HG03575 (cell line): Measurements from ENCODE around the gene HTRA1.

Experiments
- ATAC-seq: cut with Tn5 transposase; IDR thresholded peaks from one replicate; pipeline ENCODE4 v1.9.1; 2021; ENCODE audit not compliant: unreplicated experiment, insufficient number of reproducible peaks, low FRiP score; ENCODE audit errors: extremely low read depth

Gene HTRA1

DNA sequence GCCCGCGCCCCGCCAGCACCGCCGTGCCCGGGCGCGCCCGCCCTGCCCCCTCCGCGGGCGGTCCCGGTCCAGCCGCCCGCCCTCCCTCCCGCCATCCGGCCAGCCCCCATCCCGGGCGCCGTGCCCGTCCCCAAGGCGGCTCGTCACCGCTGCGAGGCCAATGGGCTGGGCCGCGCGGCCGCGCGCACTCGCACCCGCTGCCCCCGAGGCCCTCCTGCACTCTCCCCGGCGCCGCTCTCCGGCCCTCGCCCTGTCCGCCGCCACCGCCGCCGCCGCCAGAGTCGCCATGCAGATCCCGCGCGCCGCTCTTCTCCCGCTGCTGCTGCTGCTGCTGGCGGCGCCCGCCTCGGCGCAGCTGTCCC lies at the start of gene HTRA1:
HTRA1 (plus strand) TSS at position 187 of the 362 bp plus-strand sequence; CDS start at position 287, 100 bp downstream.
- no peak for ATAC-seq

DNA sequence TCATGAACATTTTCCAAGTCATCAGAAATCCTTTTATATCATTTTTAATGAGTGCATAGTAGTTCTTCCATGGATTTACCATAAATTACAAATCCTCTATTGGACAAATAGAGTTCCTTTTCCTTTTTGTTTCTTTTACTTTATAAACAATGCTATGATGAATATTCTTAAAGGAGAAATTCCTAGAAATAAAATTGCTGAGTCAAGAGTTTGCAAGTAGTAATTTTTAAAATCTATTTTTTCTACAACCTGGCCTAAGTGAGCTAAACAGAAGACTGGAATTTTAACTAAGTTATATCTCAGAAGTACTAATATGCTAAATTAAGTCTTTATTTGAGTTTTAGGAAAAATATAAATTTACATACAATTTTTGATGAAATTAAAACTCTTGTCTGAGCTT lies 48.0 kb upstream of the HTRA1 start:
- ATAC-seq = no peak

DNA sequence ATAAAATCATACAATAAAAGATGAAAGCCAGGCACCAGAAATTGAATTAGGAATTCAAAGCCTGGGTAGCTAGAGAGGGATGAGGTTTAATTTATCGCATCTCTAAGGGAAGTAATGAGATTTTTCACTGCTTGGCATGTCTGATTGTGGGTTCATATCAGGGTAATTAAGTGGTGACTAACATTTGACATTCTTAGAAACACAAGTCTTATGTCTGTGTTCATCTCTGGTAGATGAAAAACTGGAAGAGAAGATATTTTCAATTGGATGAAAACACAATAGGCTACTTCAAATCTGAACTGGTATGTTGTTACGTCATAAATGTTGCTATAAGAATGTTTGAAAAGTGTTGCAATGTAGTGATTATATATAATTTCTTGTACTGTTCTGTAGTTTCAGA lies 43.7 kb upstream of the HTRA1 start:
- no peak for ATAC-seq

DNA sequence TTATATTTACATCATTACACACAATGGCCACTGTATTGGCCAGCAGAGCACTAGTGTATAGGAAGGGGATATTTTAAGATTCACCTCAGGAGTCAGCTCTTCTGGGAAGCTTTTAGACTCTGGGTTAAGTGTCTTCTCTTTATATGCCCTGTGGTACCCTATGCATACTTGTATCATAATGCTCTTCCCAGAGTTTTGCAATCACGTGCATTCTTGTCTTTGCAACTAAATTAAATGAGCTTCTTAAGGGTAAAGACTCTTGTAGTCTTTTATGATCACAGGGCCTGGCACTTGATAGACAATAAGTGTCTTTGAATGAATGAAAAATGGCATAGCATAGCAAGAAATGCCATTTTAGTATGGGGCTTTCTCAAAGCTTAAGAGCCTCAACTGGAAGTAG lies 42.3 kb upstream of the HTRA1 start:
- no peak for ATAC-seq

DNA sequence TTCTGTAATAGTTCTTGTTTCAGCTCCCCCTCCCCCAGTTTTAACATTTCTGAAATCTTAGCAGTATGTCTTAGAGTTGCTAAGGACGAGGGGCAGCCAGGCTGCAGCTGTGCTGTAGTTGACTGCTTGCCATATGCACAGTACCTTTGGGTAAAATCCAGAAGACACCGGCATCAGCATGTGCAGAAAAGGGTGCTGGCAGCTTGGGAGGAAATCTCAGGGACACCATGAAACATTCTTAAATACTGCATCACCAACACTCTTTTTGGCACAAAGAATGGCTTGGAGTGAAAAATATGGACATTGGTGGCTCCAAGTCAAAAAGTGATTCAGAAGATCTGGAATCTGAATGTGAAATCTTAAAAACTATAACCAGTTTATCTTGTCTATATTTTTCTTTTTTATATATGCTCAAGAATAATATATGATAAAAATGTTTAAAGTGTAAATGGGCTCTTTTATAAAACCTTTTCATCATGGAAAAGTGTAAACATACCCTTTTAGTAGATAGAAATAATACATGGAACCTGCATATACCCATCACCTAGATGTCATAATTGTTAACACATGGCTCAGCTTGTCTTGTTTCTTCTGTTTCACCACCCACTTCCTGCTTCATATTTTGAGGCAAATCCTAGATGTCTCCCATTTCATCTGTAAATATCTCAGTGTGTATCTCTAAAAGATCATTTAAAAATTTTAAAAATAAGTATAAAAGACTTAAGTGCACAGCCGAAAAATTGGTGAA lies 41.3 kb upstream of the HTRA1 start:
- ATAC-seq = no peak

DNA sequence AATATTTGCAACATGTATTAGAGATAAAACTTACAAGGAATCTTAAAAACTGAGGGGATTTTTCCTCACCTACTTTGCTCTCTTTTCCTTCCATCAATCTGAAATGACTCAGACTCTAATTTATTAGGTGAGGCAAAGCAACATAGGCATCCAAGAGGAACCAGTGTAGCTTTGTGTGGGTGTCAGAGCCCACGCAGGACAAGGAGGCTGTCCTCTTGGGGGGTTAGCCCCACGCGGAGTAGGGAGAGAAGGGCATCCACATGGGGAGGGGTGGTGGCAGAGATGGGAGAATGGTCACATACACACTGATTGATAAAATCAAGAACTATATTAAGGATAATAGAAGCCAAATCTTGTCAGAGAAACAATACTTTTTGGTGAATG lies 40.7 kb upstream of the HTRA1 start:
- ATAC-seq = no peak

DNA sequence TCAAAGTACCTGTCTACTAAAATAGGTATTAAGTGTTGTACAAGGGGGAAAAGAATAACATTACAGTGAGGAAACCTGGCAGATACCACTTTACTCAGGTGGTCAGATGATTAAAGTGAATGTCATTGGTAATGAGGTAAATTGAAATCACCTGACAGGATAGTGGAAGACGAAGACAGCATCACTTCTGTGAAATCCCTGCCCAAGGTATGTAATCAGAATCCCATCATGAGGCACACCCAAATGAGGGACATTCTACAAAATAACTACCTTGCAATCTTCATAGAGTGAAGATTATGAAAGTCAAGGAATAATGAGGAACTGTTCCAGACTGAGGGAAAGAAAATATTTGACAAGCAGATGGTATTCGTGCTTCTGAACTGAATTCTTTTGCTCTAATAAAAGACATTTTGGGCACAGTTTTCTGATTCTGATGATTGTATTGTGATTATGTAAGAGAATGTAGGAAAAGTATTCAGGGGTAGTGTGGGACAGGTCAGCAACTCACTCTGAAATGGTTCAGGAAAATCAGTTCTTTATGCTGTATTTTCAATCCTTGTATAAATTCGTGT lies 40.2 kb upstream of the HTRA1 start:
- no peak for ATAC-seq

DNA sequence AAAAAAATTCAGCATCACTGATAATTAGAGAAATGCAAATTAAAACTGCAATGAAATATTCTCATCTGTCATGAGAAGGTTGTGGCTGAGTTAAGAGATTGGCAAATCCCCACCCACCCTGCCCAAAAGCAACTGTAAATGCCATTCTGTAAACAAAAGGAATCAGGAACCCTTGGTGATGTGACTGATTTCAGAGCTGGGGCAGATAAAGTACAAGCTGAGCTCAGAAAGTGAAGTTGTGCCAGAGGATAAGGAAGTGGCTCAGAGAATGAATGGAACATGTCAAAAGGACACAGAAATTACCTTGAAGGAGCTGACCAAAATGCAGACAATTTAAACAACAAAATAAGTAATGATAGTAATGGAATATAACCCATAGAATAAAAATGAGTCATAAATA lies 39.6 kb upstream of the HTRA1 start:
- no peak for ATAC-seq

DNA sequence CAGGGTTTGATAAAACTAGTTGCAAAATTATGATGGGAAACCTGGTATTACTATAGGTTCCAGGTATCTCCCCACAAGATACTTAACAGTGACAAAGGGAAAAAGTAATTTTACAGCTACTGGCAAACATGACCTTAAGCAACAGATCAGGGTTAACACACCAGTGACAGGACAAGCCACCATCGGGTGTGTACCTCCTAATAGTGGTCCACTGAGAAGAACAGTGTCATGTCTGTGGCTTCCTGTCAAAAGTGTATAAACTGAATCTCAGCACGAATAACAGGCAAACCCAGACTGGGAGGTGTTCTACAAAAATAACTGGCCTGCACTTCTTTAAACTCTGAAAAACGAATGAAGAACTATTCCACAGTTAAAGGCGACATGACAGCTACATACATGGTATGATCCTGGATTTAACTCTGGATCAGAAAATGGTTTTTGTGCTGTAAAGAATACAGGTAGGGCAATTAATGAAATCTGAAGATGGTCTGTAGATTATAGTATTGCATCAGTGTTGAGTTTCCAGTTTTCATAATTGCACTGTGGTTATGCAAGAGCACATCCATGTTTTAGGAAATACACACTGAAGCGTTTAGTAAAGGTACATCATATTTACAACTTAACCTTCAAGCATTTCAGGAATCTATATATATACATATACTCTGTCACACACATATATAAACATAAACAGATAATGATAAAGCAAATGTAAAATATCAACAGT lies 38.9 kb upstream of the HTRA1 start:
- no peak for ATAC-seq

DNA sequence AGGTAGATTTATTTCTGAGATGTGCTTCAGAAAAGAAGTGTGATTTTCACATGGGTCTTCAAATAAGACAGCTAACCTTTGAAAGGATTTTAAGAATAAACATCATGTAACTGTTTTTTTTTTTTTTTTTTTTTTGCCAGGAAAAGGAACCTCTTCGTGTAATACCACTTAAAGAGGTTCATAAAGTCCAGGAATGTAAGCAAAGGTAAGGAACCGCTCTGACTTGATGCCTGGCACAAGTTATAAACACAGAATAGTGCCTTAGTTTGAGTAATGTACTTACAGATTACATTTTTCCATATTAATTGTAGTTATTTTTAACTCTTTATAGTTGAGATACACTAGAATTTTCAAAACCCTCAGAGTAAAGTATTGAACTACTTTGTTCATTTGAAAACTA lies 37.3 kb upstream of the HTRA1 start:
- no peak for ATAC-seq

DNA sequence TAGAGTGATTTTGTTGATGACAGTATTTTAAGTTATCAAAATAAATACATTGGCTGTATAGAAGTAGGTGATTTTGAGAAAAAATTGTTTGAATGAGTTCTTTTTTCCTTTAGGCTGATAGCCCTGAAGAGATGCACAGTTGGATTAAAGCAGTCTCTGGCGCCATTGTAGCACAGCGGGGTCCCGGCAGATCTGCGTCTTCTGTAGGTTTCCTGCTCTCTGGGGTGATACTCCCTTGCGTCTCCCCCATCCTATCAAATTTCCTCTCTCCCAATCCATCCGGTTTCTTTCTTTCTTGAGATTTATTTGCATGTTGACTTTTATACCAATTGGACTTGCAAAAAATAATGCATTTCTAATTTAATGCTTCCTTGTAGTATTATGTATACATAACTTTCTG lies 34.5 kb upstream of the HTRA1 start:
- ATAC-seq = no peak

DNA sequence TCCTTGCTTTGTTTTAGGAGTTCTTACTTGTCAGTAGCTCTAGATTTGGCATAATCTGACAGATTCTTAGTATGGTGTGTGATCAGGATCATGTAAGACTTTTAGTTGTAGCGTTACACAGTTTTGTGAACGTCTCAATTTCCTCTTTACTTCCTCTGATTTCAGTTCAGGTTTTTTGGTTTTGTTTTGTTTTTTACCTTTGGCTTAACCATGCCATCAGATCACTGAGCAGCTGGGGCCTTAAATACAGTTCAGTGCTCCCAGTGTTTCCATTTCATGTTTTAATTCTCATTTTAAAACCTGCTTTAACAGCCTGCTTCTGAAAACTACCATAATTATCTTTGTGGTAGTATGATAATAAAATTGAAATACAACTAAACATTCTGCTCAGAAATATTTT lies 34.1 kb upstream of the HTRA1 start:
- ATAC-seq = no peak

DNA sequence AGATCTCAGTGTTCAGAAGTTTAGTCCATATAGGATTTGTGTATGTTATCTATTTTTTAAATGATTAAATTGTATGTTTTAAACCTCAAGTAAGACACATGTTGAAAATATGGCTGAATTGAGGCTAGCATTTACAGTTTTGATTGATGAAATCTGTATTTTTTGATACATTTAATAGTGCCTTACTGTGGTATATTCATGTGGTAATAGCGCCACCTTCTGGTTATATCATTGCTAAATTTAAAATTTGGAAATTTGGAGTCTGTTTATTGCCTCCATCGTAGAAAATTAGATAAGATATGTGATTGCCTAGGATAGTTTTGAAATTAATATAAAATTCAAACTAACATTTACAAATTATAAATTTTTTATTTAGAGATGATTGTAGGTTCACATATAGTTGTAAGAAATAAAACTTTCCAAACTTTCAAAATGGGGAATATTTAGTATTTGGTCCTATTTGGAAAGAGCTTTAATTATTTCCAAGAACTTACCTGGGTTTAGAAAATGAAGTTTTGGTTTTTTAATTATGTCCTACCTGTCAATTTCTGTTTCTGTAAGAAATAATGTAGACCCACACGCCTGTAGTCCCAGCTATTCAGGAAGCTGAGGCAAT lies 26.0 kb upstream of the HTRA1 start:
- no peak for ATAC-seq

DNA sequence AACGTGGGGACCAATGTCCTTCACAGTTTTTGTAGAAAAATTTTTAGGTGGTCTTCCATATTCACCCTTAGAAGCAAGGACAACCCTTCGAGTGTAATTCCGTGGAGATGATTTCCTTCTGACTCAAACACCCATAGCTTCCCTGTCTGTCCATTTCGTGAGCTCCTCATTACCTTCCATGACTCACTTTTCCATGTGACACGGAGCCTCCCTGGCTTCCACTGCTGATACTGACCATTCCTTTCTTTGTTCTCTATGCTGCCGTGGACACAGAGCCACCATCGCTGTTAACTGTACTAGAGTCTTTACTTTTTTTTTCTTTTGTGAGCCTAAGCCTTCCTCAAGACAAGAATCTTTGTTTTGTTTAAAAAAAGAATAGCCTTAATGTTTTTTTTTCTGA lies 19.4 kb upstream of the HTRA1 start:
- ATAC-seq = no peak

DNA sequence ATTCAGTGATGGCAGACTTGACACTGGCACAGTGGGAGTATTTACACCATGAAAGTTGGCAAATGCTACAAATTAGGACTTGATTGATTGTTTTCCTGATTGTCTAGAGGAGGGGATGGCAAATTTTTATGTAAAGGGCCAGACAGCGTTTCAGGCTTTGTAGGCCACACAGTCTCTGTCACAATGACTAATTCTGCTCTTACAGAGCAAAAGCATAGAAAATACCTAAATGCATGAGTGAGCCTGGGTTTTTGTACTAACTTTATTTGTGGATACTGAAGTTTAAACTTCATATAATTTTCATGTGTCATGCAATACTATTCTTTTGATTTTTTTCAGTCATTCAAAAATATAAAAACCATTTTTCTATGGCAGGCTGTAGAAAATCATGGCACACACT lies 15.9 kb upstream of the HTRA1 start:
- no peak for ATAC-seq

DNA sequence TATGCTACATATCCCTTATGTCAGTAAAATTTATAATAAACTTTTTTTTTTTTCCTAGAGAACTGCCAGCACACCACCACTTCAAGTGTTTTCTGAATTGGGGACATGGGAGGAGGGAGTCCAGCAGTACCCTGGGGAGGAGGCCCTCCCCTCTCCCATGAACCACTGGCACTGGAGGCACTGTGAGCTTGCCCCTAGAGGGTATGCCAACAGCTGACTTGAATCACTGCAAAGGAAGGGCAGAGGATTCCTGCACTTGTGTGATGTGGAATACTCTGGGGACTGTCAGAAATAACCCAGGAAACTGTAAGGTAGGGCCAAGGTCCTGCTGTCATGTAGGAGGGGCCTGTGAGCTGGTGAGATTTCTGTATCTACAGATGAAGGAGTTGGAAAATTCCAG lies 15.4 kb upstream of the HTRA1 start:
- no peak for ATAC-seq

DNA sequence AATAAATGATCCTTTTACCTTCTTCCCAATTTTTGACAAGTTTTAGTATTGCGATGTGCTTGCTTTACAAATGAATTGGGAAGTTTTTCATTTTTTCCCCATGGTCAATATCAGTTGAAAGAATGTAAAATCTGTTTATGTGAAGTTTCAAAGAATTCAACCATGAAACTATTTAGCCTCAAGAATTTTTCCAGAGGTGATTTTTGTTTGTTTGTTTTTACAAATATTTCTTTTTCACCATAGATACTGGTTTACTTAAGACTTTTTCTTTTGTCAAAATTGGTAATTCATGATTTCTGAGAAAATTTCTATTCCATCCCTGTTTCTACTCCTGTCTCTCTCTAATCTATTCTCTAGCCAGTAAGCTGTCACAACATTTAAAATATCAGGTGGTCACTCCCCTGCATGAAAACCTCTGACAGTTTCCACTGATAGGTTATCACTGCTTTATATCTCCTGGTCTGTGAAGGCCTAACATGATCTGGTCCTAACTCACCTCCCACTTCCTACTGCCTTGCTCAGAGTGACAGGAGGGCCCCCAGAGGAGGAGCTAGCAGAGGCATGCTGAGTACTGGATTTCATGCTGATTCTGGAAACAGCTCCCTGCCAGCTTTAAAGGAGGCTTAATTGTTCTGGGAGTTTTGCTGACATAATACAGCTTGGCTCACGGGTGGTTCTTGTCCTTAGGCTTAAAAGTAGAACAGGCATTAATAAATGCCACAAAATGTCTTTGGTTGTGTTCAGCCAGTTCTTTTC lies 14.5 kb upstream of the HTRA1 start:
- no peak for ATAC-seq

DNA sequence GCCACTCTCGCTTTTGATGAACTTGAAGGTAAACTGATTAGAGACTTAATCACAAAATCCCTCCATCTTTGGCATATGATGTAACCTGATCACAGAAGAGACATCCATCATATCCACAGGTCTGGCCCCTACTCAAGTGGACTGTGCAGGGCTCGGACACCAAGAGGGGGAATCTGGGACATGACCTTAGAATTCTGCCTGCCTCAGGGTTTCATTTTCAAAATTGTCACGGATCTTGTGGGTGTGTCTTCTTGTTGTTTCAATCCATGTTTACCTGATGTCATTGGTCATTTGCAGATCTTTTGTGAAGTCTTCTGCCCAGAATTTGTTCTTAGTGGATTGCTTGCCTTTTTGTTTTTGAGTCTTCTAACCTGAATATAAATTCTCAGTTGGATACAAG lies 12.8 kb upstream of the HTRA1 start:
- no peak for ATAC-seq

DNA sequence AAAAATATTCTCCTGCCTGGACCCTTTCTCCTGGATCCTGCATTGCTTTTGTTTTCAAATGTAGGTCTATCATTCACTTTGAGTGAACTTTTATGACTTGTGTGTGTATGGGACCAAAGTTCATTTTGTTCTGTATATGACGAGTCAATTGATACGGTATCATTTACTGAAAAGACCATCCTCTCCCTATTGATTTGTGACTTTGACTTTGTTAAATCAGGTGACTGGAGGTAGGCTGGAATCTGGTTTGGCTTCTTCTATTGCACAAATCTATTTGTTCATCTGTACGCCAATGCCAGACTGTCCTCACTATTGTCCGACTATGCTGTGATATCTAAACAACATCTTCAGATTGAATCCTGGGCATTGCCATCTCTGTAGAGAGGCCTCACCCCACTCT lies 12.2 kb upstream of the HTRA1 start:
- no peak for ATAC-seq
